ENCODE data around the gene SMARCD1. TPM values are rescaled to one million over a fixed set of nuclear protein-coding genes. Genes with fewer than 3 reads are reported as not detected.

Gene SMARCD1
- total and polyA plus RNA-seq, 9 of the 15 experiments (the other 6 are each of a cell fraction or from before 2014, with no cell fraction given), result 0.86 to 91.7 (median 48.0) TPM

DNA sequence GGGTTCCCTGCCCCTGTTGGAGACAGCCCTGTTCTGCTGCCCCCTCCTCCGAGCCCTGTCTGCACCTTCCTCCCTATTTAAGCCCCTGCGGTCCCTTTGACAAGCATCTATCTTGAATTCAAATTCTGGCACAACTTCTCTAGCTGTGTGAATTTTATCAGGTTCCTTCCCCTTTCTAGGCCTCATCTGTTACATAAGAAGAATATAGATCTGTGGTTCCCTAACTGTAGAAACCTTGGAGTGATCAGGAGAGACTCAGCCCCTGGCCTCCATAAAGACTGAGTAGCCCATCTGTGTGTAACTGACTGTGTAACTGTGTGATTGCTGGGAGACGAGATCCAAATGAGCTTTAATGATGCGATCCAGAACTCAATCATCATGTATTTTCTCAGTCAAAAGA lies 46.8 kb upstream of the SMARCD1 start:
- Histone ChIP-seq H3K27ac (ENCODE audit: extremely low read depth, low read depth, low read length) (no peak overlapping the region), H3K9ac (ENCODE audit: insufficient read depth in 1 of 2, low read depth in 2 of 2, low read length in 2 of 2) (no peak overlapping the region), H3K36me3 (ENCODE audit: control insufficient read depth, insufficient read depth, low read length) (no peaks in the 10 kb centered on the region), H4K20me1 (replicated peaks; ENCODE audit: control insufficient read depth, insufficient read depth, low read length) (0 out of 2 replicates have a peak, but pooled peaks cover 7% of the 10 kb centered on the region), H3K27me3 (ENCODE audit: control insufficient read depth in 2 of 2, insufficient read depth in 2 of 2, low read length in 2 of 2) (no peaks in the 10 kb centered on the region), H3K4me1 (replicated peaks in 1 of 2; ENCODE audit: control insufficient read depth in 2 of 2, insufficient read depth in 2 of 2, low read length in 2 of 2) (peaks cover 23 to 26% of the 10 kb centered on the region in 2 experiments), H3K9me3 (replicated peaks; ENCODE audit: control insufficient read depth, insufficient read depth, low read depth, low read length) (no peaks in the 10 kb centered on the region), H3K9me1 (ENCODE audit: control insufficient read depth, insufficient read depth, low read length) (no peaks in the 10 kb centered on the region), H2AFZ (ENCODE audit: low read depth, low read length) (no peak overlapping the region), H3K4me3 (no peak overlapping the region), H3K4me2 (ENCODE audit: insufficient read depth, low read length) (no peak overlapping the region), H3K79me2 (ENCODE audit: control insufficient read depth, insufficient read depth, low read length) (no peaks in the 10 kb centered on the region)
- FAIRE-seq (no peak), ATAC-seq (no peak), DNase-seq (ENCODE audit: extremely low read depth in 1 of 4, low spot score in 3 of 4) (no peak)
- intact Hi-C loops (cut with micrococcal nuclease), result no loop called here
- POLR2A ChIA-PET, result interaction anchor here (0.9 to 1.5 kb wide), 4 partner anchors 11 to 458 kb away, joined by 3 to 8 read pairs (median 4); no protein-coding TSS in a partner anchor
- in situ Hi-C loops (cut with MboI), result no loop called here
- no TSS peak for BruUV-seq (replicated peaks)
- 51% methylated on average over 4 of the region's 4 CpGs for WGBS (ENCODE audit: insufficient coverage, low coverage, missing lambda C conversion rate)
- no peak for TF ChIP-seq SNIP1 (IDR thresholded peaks at IDR 0.05; ENCODE audit: low read depth)
- TF ChIP-seq KLF10 (CRISPR knock-in tag; IDR thresholded peaks at IDR 0.05), result no peak
- TF ChIP-seq HNRNPK (IDR thresholded peaks at IDR 0.05; ENCODE audit: low read depth, low read length, poor library complexity, severe bottlenecking), result no peak
- TF ChIP-seq, protein P1, sequence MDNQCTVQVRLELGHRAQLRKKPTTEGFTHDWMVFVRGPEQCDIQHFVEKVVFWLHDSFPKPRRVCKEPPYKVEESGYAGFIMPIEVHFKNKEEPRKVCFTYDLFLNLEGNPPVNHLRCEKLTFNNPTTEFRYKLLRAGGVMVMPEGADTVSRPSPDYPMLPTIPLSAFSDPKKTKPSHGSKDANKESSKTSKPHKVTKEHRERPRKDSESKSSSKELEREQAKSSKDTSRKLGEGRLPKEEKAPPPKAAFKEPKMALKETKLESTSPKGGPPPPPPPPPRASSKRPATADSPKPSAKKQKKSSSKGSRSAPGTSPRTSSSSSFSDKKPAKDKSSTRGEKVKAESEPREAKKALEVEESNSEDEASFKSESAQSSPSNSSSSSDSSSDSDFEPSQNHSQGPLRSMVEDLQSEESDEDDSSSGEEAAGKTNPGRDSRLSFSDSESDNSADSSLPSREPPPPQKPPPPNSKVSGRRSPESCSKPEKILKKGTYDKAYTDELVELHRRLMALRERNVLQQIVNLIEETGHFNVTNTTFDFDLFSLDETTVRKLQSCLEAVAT (IDR thresholded peaks at IDR 0.05), result no peak
- TF ChIP-seq SMAD1 (IDR thresholded peaks at IDR 0.05; ENCODE audit: low read depth, low read length, partially characterized antibody), result no peak
- no peak for TF ChIP-seq CBX2 (IDR thresholded peaks at IDR 0.05; ENCODE audit: insufficient read depth, low read length, poor library complexity, severe bottlenecking)
- no peak for TF ChIP-seq TAF7 (tag; IDR thresholded peaks at IDR 0.05)
- TF ChIP-seq CBX1 (IDR thresholded peaks at IDR 0.05; ENCODE audit: low read depth), result no peak
- TF ChIP-seq, protein P2, sequence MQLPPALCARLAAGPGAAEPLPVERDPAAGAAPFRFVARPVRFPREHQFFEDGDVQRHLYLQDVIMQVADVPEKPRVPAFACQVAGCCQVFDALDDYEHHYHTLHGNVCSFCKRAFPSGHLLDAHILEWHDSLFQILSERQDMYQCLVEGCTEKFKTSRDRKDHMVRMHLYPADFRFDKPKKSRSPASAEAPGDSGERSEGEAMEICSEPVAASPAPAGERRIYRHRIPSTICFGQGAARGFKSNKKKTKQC (CRISPR knock-in tag; IDR thresholded peaks at IDR 0.05), result no peak
- no peak for TF ChIP-seq POLR2A (conservative IDR thresholded peaks at IDR 0.05)
- TF ChIP-seq, protein P3, sequence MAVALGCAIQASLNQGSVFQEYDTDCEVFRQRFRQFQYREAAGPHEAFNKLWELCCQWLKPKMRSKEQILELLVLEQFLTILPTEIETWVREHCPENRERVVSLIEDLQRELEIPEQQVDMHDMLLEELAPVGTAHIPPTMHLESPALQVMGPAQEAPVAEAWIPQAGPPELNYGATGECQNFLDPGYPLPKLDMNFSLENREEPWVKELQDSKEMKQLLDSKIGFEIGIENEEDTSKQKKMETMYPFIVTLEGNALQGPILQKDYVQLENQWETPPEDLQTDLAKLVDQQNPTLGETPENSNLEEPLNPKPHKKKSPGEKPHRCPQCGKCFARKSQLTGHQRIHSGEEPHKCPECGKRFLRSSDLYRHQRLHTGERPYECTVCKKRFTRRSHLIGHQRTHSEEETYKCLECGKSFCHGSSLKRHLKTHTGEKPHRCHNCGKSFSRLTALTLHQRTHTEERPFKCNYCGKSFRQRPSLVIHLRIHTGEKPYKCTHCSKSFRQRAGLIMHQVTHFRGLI (CRISPR knock-in tag; IDR thresholded peaks at IDR 0.05), result no peak
- TF ChIP-seq, protein P4, sequence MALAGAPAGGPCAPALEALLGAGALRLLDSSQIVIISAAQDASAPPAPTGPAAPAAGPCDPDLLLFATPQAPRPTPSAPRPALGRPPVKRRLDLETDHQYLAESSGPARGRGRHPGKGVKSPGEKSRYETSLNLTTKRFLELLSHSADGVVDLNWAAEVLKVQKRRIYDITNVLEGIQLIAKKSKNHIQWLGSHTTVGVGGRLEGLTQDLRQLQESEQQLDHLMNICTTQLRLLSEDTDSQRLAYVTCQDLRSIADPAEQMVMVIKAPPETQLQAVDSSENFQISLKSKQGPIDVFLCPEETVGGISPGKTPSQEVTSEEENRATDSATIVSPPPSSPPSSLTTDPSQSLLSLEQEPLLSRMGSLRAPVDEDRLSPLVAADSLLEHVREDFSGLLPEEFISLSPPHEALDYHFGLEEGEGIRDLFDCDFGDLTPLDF (CRISPR knock-in tag; IDR thresholded peaks at IDR 0.05), result no peak
- TF ChIP-seq ZNF644 (tag; IDR thresholded peaks at IDR 0.05; ENCODE audit: low read depth), result no peak
- CTCF ChIA-PET (ENCODE audit: low intra/inter-chr PET ratio), result interaction anchor here (2.7 to 4.7 kb wide), 2 partner anchors 18 to 32 kb away, joined by 22 to 31 read pairs; partner anchors contain the start of gene ASIC1

Measured in K562 (cell line).